NCI-H1105 (cell line): ENCODE data around the gene CEMIP.

Experiments used
- DNase-seq: peaks from one replicate; lab custom pipeline; 2025; lab: John Stamatoyannopoulos, UW

CEMIP gene

GRCh38 chr15:80892414-80892813 lies 113.2 kb downstream of the CEMIP start:
- no peak for DNase-seq

DNA sequence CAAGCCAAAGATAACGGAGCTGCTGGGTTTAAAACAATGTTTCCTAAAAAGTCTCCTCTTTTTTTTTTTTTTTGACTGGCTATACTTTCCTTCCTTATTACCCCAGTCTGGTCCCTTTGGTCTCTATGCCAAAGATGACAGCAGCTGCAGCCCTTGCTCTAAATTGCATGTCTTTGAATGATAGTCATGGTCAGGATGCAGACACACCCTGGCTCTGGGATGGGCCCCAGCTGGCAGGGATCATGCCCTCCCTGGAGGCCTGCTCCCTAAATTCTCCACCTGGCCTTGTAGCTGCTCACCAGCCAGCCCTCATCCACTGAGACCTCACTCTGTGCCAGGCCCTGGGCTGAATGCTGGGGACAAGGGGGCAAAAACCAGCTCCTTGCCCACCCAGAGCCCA lies 114.6 kb downstream of the CEMIP start:
- DNase-seq: no peak

- no peak for DNase-seq
Measured at GRCh38 chr15:80895091-80895490, 115.9 kb downstream of the CEMIP start.

DNA sequence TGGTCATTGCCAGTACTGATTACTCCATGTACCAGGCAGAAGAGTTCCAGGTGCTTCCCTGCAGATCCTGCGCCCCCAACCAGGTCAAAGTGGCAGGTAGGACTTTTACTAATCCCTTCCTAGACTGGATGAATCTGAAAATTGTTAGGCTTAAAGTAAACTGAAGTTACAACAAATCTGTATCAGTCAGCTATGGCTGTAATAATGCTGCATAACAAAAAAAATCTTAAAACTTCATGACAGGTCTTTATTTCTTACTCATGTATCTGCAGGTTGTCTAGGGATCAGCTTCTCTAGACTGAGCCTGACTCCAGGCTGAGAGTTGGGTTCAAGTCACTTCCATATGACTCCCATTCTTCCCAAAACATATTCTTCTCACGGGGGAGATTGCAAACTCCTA lies 116.8 kb downstream of the CEMIP start:
- DNase-seq: no peak

DNA sequence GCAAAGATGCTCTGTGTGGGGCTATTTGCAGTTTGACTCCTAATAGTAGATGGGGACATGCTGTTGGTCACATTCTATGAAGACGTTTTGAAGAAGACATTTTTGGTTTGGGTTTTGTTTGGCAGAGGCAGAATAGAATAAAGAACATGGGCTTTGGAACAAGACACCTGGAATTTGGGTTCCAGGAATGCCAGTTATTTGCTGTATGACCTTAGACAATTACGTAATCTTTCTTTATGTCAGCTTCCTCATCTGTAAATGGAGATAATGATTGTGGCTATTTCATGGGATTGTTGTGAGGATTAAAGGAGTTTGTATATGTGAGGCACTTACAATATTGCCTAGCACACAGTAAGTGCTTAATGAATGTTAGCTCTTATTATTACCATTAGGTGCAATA lies 118.9 kb downstream of the CEMIP start:
- DNase-seq: no peak

DNA sequence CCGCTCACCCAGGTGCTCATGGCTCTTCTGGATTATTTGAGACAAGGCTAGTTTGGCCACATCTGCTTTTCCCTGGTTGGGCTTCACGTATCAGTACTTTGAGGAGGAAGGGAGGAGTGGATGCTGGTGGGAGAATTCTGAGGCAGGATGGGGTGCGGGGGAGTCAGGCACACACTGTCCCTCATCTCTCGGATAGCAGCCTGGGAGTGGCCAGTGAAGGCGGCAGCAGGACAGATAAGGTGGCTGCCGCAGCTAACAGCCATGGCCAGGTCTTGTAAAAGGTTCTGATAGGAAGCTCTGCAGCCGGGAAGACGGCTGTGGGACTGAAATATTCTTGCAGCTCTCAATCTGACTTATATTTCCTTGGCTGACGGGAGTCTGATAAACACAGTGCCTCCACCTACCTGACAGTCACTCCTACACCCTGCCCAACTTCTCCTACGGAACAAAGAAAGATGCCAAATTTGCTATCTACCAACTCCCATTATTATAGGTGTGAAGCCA lies 123.2 kb downstream of the CEMIP start:
- DNase-seq: no peak

GRCh38 chr15:80904998-80905397 lies 125.8 kb downstream of the CEMIP start:
- no peak for DNase-seq

DNA sequence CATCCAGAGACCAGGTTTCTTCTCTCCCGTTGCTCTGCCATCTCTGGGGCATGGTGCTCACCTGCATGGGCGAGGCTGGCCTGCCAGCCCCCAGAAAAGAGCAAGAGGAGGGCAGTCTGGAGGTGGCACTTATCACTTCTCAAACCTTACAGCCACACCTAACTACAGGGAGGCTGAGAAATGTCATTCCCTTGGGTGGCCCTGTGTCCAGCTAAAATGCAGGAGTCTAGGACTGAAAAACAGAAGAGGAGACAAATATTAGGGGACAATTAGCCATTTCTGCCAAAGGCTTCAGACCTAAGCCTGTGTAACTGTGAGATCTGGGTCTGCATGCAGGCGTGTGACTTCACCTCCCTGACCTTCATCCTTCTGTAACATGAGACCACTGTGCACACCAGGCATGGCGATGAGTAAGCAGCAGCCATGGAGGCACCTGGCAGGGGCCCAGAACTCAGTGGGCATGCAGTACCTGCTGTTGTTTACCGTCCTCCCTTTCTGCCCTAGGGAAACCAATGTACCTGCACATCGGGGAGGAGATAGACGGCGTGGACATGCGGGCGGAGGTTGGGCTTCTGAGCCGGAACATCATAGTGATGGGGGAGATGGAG lies 127.1 kb downstream of the CEMIP start:
- peak; percentile 10 for DNase-seq

GRCh38 chr15:80911821-80912220 lies 132.7 kb downstream of the CEMIP start:
- no peak for DNase-seq

- DNase-seq: no peak
Measured at GRCh38 chr15:80912673-80913072, 133.5 kb downstream of the CEMIP start.

DNA sequence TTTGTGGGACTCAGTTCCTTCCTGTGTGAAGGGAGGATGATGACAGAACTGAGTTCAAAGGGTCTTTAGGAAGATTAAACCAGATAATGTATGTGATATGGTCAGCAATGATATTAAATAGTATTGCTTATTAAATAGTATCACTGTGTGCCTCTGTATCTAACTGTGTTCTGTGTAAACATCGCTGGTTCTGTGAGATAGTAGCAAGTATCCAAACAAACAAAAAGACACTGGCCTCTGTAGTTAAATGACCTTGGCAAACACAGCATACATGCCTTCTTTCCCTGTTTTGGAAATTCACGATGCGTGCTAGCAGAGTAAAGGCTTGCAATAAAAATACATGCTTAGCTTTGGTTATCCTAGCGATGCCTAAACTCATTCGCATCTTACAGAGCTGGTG lies 134.4 kb downstream of the CEMIP start:
- no peak for DNase-seq

- no peak for DNase-seq
Measured at GRCh38 chr15:80915472-80915871, 136.3 kb downstream of the CEMIP start.

GRCh38 chr15:80916056-80916455 lies 136.9 kb downstream of the CEMIP start:
- no peak for DNase-seq

- DNase-seq: no peak
Measured at GRCh38 chr15:80918196-80918783, 139.1 kb downstream of the CEMIP start.

DNA sequence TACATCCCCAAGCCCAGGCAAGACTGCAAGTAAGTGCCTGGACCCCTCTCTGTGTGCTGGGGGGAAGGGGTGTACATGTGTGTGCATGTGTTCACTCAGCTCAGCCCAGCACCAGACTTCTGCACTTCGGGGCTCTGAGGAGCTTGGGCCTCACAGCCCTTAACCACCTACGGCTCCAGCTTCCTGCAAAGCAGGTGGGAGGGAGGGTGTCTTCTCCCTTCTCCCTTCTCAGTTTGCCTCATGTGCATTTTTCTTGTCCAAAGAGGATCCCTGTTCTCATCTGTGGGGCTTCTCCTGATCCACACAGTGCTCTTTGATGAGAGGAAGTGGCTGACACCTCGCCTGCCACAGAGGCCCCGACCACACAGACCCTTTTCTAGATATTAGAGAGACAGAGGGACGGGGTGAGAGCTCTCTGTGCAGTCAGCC lies 141.1 kb downstream of the CEMIP start:
- no peak for DNase-seq

GRCh38 chr15:80921736-80922410 lies 142.7 kb downstream of the CEMIP start:
- no peak for DNase-seq

- DNase-seq: no peak
Measured at GRCh38 chr15:80923668-80924067, 144.5 kb downstream of the CEMIP start.

GRCh38 chr15:80924278-80924677 lies 145.1 kb downstream of the CEMIP start:
- no peak for DNase-seq

GRCh38 chr15:80925597-80926059 lies 146.5 kb downstream of the CEMIP start:
- DNase-seq: no peak

GRCh38 chr15:80926126-80926525 lies 147.0 kb downstream of the CEMIP start:
- no peak for DNase-seq

- DNase-seq: no peak
Measured at GRCh38 chr15:80929225-80929624, 150.1 kb downstream of the CEMIP start.

DNA sequence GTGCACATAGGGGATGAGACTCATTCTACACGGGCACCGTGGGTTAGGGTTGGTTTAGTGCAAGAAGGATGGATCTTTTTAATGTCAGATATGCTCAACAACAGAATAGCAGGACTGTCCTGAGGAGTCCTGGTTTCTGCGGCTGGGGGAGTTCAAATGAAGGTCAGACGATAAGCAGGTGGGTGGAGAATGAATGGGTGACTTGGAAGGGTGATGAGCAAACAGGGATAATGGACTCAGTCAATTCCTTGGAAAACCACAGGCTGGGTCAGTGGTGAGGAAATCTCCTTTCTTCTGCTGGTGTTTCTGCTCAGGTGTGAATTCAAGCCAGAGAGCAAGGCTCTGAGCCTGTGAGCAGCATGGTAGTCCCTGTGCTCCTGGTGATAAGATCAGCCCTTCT lies 150.5 kb downstream of the CEMIP start:
- DNase-seq: no peak

GRCh38 chr15:80931191-80931590 lies 152.0 kb downstream of the CEMIP start:
- DNase-seq: no peak
